HG02798 (cell line): ENCODE measurements around the gene TIGD1.
"Not testable (repeated sequence)": the region's sequence is repeated elsewhere in the genome, so short reads cannot be mapped to it uniquely, and the experiment has no call there.

Experiments
- ATAC-seq: cut with Tn5 transposase; IDR thresholded peaks from one replicate; pipeline ENCODE4 v1.9.1; 2021; ENCODE audit warnings: mild to moderate bottlenecking; ENCODE audit not compliant: unreplicated experiment, poor library complexity

TIGD1 gene

GRCh38 chr2:232571026-232571474 is 20.7 kb upstream of the TIGD1 start:
- ATAC-seq = no peak

DNA sequence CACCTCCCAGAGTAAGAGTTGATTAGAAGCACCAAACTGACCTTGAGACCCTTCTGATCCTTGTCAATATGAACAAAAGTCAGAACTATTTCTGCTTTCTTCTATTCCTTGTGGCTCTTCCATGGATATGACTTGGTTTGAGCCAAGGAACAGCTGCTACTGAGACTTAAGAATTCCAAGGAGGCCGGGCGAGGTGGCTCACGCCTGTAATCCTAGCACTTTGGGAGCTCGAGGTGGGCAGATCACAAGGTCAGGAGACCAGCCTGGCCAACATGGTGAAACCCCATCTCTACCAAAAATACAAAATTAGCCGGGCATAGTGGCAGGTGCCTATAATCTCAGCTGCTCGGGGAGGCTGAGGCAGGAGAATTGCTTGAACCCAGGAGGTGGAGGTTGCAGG is 20.1 kb upstream of the TIGD1 start:
- ATAC-seq = not testable (repeated sequence)

- no peak for ATAC-seq
These were observed 19.2 kb upstream of the TIGD1 start for GRCh38 chr2:232569541-232569940.

GRCh38 chr2:232568161-232568560 is 17.8 kb upstream of the TIGD1 start:
- ATAC-seq = no peak

DNA sequence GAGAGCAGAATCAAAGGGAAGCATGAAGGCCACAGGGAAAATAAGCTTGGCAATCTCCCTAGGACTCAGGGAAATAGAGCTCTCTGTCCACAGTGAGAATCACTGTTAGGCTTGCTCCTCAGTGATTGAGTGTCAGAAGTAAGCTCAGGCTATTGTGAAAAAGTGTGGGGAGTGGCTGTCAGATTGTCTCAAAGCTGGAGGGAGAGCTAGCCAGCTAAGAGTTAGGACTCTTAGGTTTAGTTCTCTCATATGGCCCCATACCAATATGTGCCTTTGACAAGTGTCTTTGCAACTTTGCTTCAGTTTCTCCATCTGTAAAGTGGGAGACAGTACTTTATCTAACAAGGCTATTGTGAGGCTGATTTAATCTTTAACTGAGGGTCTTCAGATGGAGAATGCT is 17.4 kb upstream of the TIGD1 start:
- no peak for ATAC-seq

DNA sequence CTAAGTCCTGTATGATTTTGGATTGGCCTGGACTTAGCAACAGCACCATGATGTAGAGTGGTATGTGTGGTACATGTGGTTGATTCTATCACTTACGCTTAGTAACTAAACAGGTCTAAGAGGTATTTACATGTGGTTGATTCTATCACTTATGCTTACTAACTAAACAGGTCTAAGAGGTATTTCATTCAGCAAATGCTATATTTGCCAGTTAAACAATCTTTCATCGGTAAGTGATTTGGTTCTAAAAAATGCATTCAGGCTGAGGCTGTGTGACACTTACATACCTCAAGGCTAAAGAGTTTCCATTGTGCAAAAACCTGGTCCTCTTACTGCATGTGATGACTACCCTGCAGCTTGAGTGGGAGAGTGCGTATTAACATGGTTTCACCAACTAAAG is 13.2 kb upstream of the TIGD1 start:
- no peak for ATAC-seq

GRCh38 chr2:232562515-232563151 is 12.3 kb upstream of the TIGD1 start:
- no peak for ATAC-seq

DNA sequence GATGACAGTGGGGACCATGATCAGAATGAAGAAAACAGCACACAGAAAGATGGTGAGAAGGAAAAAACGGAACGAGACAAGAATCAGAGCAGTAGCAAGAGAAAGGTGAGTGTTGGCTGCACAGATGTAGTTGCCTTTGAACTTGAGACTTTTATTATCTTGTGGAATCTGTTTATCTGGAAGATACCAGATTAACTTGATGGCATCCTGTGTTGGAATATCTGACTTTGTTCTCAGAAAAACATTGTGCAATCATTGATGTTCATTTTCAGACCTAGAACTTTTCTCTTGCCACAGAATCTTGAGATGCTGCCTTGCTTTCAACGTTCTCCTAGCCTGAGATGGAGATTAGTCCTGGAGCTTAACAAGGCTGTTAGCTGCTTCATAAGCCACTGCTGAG is 6.1 kb upstream of the TIGD1 start:
- ATAC-seq = no peak

DNA sequence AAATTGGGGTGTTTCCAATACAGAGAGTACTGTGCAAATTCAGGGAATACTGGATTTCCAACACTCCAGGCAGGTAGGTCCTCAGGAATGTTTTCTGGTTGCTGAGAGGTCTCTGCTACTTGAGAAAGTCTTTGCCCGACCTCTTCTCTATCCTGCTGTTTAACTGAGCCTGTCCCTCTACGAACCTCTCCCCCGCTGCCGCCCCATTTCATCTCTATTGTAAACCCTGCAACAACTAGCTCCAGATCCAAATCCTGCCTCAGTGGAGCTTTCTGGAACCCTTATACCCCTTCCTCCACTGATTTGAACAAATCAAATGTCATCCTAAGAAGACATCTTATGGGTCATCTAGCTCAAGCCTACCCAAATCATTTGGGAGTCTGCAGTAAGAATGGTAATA is 1.4 kb upstream of the TIGD1 start:
- ATAC-seq = no peak

GRCh38 chr2:232551250-232551638 is 887 bp upstream of the TIGD1 start:
- ATAC-seq = no peak

GRCh38 chr2:232549655-232550353 is 553 bp downstream of the TIGD1 start:
- no peak for ATAC-seq

DNA sequence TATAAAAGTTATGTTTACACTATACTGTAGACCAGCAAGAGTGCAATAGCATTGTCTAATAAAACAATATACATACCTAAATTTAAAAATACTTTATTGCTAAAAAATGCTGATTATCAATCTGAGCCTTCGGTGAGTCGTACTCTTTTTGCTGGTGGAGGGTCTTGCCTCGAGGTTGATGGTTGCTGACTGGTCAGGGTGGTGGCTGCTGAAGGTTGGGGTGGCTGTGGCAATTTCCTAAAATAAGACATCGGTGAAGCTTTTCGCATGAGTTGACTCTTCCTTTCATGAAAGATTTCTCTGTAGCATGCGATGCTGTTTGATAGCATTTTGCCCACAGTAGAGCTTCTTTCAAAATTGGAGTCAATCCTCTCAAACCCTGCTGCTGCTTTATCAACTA is 2.4 kb downstream of the TIGD1 start:
- ATAC-seq = no peak

GRCh38 chr2:232545511-232546375 is 4.6 kb downstream of the TIGD1 start:
- ATAC-seq = no peak

- no peak for ATAC-seq
These were observed 5.7 kb downstream of the TIGD1 start for GRCh38 chr2:232544674-232545073.

DNA sequence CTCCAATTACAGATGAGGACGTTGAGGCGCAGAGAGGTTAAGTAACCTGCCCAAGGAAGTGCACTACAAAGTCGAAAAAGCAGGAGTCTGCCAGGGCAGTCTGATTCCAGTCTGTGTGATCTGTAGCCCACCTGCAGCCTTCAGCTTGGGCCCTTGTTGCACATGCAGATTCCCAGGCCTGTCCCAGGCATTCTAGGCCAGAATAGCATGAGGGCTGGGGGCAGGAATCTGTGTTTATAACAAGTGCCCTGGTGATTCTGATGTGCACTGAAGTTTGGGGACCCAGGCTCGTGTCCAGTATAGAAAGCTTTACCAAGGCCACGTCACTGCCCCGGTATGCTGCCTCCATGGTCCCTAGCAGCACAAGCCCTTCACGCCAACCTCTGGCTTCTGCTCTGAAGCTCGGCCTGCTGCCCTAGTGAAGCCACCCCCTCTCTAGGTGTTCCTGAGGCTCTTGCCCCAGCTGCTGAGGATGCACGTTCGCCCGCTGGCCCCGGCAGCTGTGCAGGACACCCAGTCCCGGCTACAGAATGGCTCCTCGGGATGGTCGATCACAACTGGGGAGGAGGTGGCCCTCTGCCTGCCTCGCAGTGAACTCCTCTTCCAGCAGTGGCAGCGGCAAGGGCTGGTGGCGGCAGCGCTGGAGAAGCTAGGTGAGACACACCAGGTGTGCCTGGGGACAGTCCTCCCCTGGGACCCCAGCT is 6.3 kb downstream of the TIGD1 start:
- no peak for ATAC-seq

DNA sequence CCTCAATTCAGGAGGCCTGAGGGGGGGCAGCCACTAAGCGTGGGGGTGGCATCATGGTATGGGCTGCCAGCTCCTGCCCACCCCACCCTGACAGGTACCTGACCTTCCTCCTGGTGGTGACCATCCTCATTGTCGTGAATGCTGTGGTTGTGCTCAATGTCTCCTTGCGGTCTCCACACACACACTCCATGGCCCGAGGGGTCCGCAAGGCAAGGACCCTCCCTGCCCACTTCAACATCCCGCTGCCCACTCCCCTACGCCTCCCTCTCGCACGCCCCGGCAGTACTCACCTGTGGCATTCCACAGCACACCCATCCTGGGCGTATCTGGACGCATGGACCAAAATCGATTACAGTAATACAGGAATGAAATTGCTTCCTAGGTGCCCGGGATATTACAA is 6.9 kb downstream of the TIGD1 start:
- ATAC-seq = no peak

DNA sequence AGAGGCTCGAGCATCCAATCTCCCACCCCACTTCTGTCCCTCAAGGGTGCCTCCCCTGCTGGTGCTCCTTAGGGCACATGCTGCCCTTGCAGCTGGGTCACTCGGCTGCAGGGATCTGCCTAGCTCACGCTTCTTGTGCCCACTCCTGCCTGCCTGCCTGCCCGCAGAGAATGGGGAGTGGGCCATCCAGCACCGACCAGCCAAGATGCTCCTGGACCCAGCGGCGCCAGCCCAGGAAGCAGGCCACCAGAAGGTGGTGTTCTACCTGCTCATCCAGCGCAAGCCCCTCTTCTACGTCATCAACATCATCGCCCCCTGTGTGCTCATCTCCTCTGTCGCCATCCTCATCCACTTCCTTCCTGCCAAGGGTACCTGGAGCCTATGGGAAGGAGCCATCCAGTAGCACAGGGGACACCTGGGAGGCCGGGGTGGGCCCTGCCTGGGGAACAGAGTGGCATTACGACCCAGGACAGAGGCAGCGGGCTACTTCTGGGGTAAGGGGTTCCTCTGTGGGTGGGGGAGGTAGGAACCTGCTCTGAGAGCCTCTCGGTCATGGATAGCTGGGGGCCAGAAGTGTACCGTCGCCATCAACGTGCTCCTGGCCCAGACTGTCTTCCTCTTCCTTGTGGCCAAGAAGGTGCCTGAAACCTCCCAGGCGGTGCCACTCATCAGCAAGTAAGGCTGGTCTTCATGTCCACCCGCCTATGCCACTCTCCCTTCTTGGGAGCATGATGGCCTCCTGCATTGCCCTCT is 7.5 kb downstream of the TIGD1 start:
- ATAC-seq = no peak

DNA sequence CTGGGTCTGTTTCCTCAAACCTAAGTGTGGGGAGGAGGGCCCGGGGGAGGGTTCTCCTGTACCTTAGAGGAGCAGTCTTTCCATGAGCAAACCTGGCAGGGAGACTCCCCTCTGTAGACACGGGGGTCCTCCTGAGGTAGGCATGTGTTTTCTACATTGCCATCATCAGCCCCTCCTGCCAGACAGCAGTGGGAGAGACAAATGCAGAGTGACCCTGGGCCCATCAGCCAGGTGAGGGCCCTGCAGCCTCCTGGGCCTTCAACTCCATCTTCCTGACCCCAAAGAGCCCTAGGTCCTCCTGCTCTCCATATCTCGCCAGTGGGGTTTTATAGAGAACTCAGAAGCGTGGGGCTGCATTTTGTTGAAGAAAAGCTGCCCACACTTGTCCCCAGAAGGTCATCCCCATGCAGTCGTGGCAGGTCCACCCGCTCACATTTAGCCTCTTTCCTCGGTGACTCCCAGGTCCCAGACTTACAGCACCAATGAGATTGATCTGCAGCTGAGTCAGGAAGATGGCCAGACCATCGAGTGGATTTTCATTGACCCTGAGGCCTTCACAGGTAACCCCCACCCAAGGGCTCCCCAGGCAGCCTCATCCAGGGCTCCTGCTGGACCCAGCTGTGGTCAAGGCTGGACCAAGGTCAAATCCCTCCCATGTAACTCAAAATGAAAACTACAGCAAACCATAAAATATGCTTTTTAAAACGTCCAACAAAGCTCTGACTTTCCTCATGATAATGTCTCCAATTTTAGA is 8.2 kb downstream of the TIGD1 start:
- no peak for ATAC-seq
